Esophagus squamous epithelium (tissue), 5 donors: Measurements from ENCODE around the gene MYRFL. TPM values are rescaled to one million over a fixed set of nuclear protein-coding genes. Genes with fewer than 3 reads are reported as not detected.

Experiments
- DNase-seq: peaks from one replicate; lab custom pipeline; 2025; lab: John Stamatoyannopoulos, UW
- H3K27ac ChIP-seq, 4 donors: fragments of 200-600 bp; sonication (generic); one replicate each; pipeline ENCODE4 v1.5.1; 2016 to 2019; ENCODE audit warnings: mild to moderate bottlenecking in 1 of 4
- H3K27me3 ChIP-seq, 4 donors: fragments of 200-600 bp; sonication (generic); 1 replicate in 3 of 4; 2 replicates in 1 of 4; pipeline versions ENCODE4 v1.5.1 to v1.6.0; 2017 to 2021; ENCODE audit warnings: antibody characterized with exemption in 1 of 4
- H3K36me3 ChIP-seq, 3 donors: fragments of 200-600 bp; sonication (generic); one replicate each; pipeline ENCODE4 v1.5.1; 2016 to 2019
- H3K4me1 ChIP-seq, 3 donors: fragments of 200-600 bp; sonication (generic); one replicate each; pipeline ENCODE4 v1.5.1; 2017 to 2019
- H3K4me3 ChIP-seq, 4 donors: fragments of 200-600 bp; sonication (generic); 1 replicate in 3 of 4; 2 replicates in 1 of 4; pipeline ENCODE4 v1.5.1; 2016 to 2019; ENCODE audit warnings: mild to moderate bottlenecking in 2 of 4, moderate library complexity in 1 of 4
- H3K9me3 ChIP-seq, 3 donors: fragments of 200-600 bp; sonication (generic); one replicate each; pipeline ENCODE4 v1.5.1; 2016 to 2019
- POLR2A ChIP-seq, 4 donors: fragments of 450-650 bp; IDR thresholded peaks; one replicate each; pipeline ENCODE4 v1.6.1; 2017; ENCODE audit warnings: antibody characterized with exemption in 4 of 4, mild to moderate bottlenecking in 4 of 4, moderate library complexity in 3 of 4
- WGBS, 2 donors: methylation state at CpG; one replicate each; pipeline ENCODE4 v1.1.5; 2018; 5-methylcytosine and 5-hydroxymethylcytosine counted together
- intact Hi-C: fragments of 100-400 bp; cut with DNase I; formaldehyde crosslinking; loops from one replicate; pipeline ENCODE4 v1.15.0; 2022
- total RNA-seq, 4 donors: library from RNA; depleted of rRNA; stranded (reverse); fragments of >200 nt; gene quantifications; one replicate each; pipeline ENCODE4 v1.1.0, GENCODE V29; 2016
- TF ChIP-seq, protein P1 (sequence below), 6 experiments: fragments of 450-650 bp in 4 of 6; fragments of 200-600 bp in 2 of 6; sonication (generic) in 2 of 6; IDR thresholded peaks; one replicate each; pipeline ENCODE4 v1.5.1; 2016 to 2019; ENCODE audit warnings: antibody characterized with exemption in 6 of 6, mild to moderate bottlenecking in 4 of 6, moderate library complexity in 4 of 6
- donor health status: DM: yes; HTN: yes; CAD: no.

MYRFL gene
- total RNA-seq, 4 donors from 2014 or later: not detected

DNA sequence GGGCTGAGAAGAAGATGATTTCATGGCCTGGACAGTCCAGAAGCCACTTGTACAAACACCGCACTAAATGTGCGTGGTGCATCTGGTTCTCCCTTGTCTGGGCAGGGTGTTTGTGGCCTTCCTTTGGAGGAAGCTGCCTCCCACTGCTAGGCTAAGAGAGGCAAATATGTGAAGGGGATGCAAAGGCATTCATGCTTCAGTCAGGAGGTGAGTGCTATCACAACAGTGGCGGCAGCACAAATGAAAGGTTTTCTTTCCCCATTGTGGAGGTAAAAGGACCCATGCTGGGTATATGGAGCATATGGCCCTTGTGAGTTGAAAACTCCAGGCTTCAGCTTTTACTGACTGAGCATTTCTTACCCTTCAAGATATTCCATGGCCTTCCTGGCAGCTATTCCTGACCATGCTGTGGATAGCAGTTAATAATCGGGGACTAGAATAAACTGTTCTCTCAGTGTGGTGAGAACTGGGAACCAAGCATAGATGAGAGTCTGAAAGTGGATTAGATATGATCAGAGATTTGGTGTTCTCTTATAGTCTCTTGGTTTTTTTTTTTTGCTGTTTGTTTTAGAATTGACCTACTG is 69.9 kb downstream of the MYRFL start:
- Histone ChIP-seq H3K9me3 (no peaks in the 10 kb centered on the region), H3K27me3 (no peaks in the 10 kb centered on the region)
- 94% methylated on average over 4 of the region's 4 CpGs for WGBS, 2 donors

DNA sequence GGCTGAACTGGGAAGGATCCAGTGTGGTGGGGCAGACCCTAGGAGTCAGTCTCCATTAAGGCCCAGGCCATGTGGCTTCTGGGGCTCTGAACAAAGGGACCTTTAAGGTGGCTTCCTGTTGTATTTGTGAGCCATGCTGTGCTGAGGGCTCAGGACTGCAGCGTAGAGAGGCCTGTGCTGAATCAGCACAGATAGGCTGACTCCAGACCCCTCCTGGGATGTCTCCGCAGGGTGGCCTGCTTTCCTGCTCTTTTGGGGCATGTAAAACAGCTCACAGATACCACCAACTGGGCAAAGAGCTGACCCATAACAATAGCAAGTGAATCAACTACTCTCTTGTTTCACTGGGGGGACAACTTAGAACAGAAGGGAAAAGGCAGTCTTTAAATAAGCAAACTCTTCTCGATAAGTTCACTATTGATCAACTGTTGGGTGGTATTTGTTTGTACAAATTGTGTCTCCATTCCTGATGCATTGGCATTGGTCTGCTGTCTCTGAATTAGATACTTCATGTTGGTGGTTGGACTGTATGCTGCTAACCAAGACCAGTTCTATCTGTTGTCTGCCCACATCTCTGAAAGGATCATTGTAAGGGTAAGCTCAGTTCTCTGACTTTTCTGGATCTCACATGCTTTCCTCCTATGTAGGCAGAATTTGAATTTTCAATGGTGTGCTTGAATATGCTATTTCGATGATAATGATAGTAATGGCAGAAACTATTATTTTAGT is 71.8 kb downstream of the MYRFL start:
- Histone ChIP-seq H3K4me3 (no peak overlapping the region), H3K27me3 (no peaks in the 10 kb centered on the region), H3K36me3 (no peaks in the 10 kb centered on the region), H3K9me3 (no peaks in the 10 kb centered on the region), H3K27ac (no peak overlapping the region), H3K4me1 (peaks cover 0 to 6% (median 0%) of the 10 kb centered on the region in 3 donors)
- intact Hi-C loops: no loop called here
- TF ChIP-seq, protein P1, sequence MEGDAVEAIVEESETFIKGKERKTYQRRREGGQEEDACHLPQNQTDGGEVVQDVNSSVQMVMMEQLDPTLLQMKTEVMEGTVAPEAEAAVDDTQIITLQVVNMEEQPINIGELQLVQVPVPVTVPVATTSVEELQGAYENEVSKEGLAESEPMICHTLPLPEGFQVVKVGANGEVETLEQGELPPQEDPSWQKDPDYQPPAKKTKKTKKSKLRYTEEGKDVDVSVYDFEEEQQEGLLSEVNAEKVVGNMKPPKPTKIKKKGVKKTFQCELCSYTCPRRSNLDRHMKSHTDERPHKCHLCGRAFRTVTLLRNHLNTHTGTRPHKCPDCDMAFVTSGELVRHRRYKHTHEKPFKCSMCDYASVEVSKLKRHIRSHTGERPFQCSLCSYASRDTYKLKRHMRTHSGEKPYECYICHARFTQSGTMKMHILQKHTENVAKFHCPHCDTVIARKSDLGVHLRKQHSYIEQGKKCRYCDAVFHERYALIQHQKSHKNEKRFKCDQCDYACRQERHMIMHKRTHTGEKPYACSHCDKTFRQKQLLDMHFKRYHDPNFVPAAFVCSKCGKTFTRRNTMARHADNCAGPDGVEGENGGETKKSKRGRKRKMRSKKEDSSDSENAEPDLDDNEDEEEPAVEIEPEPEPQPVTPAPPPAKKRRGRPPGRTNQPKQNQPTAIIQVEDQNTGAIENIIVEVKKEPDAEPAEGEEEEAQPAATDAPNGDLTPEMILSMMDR (IDR thresholded peaks at IDR 0.05): no peak
- no peak for TF ChIP-seq POLR2A (IDR thresholded peaks at IDR 0.05)
- no peak for DNase-seq
- WGBS, 2 donors: 88 to 96% methylated on average over 4 of the region's 4 CpGs

More for the DNA sequence above, 69.9 kb downstream of the MYRFL start:
- Histone ChIP-seq H3K4me3 (no peak overlapping the region), H3K36me3 (no peaks in the 10 kb centered on the region), H3K4me1 (no peaks in the 10 kb centered on the region), H3K27ac (no peak overlapping the region)
- intact Hi-C loops: no loop called here
- no peak for TF ChIP-seq POLR2A (IDR thresholded peaks at IDR 0.05)
- TF ChIP-seq, protein P1 (IDR thresholded peaks at IDR 0.05): no peak
- no peak for DNase-seq

DNA sequence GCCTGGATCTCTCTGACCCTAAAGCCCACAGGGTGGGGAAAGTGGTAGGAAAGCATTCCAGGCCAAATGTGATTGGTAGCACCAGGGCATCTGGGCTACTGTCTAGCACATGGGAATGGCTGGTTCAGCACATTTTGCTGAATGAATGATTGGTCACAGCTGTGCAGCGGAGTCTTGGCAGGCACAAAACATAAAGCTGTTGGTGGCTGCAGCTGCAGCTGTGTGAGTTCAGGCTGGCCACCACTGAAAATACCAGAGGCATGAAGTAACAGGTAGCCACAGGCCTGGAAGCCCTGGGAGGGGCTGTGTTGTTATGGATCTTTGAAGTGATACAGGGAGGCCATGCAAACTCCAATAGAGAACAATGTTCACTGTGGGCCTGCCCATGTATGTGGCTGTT is 72.7 kb downstream of the MYRFL start:
- TF ChIP-seq POLR2A (IDR thresholded peaks at IDR 0.05): no peak
- TF ChIP-seq, protein P1 (IDR thresholded peaks at IDR 0.05): no peak
- intact Hi-C loops: no loop called here
- H3K36me3 ChIP-seq: no peaks in the 10 kb centered on the region
- H3K4me1 ChIP-seq: peaks cover 0 to 6% (median 0%) of the 10 kb centered on the region in 3 donors
- no peak overlapping the region for H3K4me3 ChIP-seq
- no peaks in the 10 kb centered on the region for H3K27me3 ChIP-seq
- H3K9me3 ChIP-seq: no peaks in the 10 kb centered on the region
- no peak overlapping the region for H3K27ac ChIP-seq
- WGBS, 2 donors: 80% methylated on average over 1 of the region's 1 CpG; no CpG with 5 or more reads in 1 of the 2 donors
- no peak for DNase-seq

DNA sequence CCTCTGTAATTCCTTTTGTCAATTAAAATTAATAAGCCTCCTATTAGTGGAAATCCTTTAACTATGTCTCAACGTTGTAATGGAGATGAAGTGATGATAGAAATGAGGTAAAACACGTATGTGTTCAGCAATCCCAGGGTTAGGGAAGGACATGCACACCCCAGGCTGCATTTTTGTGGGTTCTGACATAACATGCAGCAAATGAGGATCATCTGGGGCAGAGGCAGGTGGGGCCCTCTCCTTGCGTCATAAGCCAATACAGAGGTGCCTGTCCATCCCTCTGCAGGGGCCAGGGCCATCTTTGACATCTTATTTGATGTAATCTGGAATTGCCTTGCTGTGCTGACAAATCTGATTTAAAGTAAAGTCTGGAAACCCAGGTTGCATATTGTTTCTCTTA is 73.2 kb downstream of the MYRFL start:
- H3K4me1 ChIP-seq: peaks cover 0 to 6% (median 0%) of the 10 kb centered on the region in 3 donors
- no peak overlapping the region for H3K27ac ChIP-seq
- H3K27me3 ChIP-seq: no peaks in the 10 kb centered on the region
- no peaks in the 10 kb centered on the region for H3K36me3 ChIP-seq
- no peak overlapping the region for H3K4me3 ChIP-seq
- DNase-seq: no peak
- intact Hi-C loops: no loop called here
- WGBS, 2 donors: 6 to 70% methylated on average over 3 of the region's 3 CpGs
- TF ChIP-seq, protein P1 (IDR thresholded peaks at IDR 0.05): no peak
- no peak for TF ChIP-seq POLR2A (IDR thresholded peaks at IDR 0.05)
- H3K9me3 ChIP-seq: no peaks in the 10 kb centered on the region

GRCh38 chr12:69900720-69901131 is 75.7 kb downstream of the MYRFL start:
- no peaks in the 10 kb centered on the region for H3K27me3 ChIP-seq

More at GRCh38 chr12:69900720-69901131, 75.7 kb downstream of the MYRFL start:
- DNase-seq: peak; percentile 6
- Histone ChIP-seq H3K27ac (no peak overlapping the region), H3K4me3 (no peak overlapping the region), H3K9me3 (no peaks in the 10 kb centered on the region), H3K36me3 (no peaks in the 10 kb centered on the region), H3K4me1 (peaks cover 0 to 6% (median 0%) of the 10 kb centered on the region in 3 donors)
- 0 to 3% methylated on average over 4 of the region's 4 CpGs for WGBS, 2 donors
- TF ChIP-seq, protein P1 (IDR thresholded peaks at IDR 0.05): peak; percentile 80 to 88 (median 84)
- TF ChIP-seq POLR2A (IDR thresholded peaks at IDR 0.05): no peak
- intact Hi-C loops: loop anchor here (5.0 kb wide), 1 partner anchor 677 kb away; no protein-coding TSS in a partner anchor
